Cardiac muscle cell (in vitro differentiated cells and primary cell): ENCODE measurements around the gene PYGB. TPM values are rescaled to one million over a fixed set of nuclear protein-coding genes. Genes with fewer than 3 reads are reported as not detected.
"Not testable (repeated sequence)": the region's sequence is repeated elsewhere in the genome, so short reads cannot be mapped to it uniquely, and the experiment has no call there.

ENCODE experiments used
- DNase-seq, 2 donors: peaks; one replicate each; pipeline versions ENCODE4 v3.0.0 to v3.0.0-alpha.2; 2010 to 2017; ENCODE audit warnings: low read depth in 1 of 2, low spot score in 1 of 2
- H3K27ac ChIP-seq: fragments of 200-600 bp; sonication (generic); 2 replicates; pipeline ENCODE4 v1.5.1; 2016
- H3K27me3 ChIP-seq: fragments of 200-600 bp; sonication (generic); 2 replicates; pipeline ENCODE4 v1.6.0; 2016; ENCODE audit warnings: control low read depth
- H3K36me3 ChIP-seq: fragments of 200-600 bp; sonication (generic); 2 replicates; pipeline ENCODE4 v1.5.1; 2016; ENCODE audit warnings: control low read depth
- H3K4me1 ChIP-seq: fragments of 200-600 bp; sonication (generic); 2 replicates; pipeline ENCODE4 v1.8.1; 2017; ENCODE audit warnings: low read depth, mild to moderate bottlenecking, mixed run types
- H3K4me3 ChIP-seq: fragments of 200-600 bp; sonication (generic); 2 replicates; pipeline ENCODE4 v1.5.1; 2016; ENCODE audit warnings: mild to moderate bottlenecking
- H3K9me3 ChIP-seq: fragments of 200-600 bp; sonication (generic); 2 replicates; pipeline ENCODE4 v1.5.1; 2017; ENCODE audit warnings: low read depth, mild to moderate bottlenecking, control low read depth
- polyA plus RNA-seq: library from polyadenylated mRNA; unstranded; fragments of >200 nt; fragmentation: Nextera tagmentation; extraction: Ambion mirVana; gene quantifications from 2 replicates; pipeline ENCODE4 v1.2.1, GENCODE V29; 2016
- total RNA-seq: library from RNA; depleted of rRNA; stranded (reverse); fragments of >200 nt; gene quantifications from 2 replicates; pipeline ENCODE4 v1.2.3, GENCODE V29; 2016
- TF ChIP-seq, protein P1 (sequence below): IDR thresholded peaks from 2 replicates; pipeline ENCODE4 v1.5.1; 2012; ENCODE audit warnings: low read depth, mild to moderate bottlenecking, low read length

PYGB gene
- total and polyA plus RNA-seq, 2 experiments from 2014 or later = 192 to 243 TPM

DNA sequence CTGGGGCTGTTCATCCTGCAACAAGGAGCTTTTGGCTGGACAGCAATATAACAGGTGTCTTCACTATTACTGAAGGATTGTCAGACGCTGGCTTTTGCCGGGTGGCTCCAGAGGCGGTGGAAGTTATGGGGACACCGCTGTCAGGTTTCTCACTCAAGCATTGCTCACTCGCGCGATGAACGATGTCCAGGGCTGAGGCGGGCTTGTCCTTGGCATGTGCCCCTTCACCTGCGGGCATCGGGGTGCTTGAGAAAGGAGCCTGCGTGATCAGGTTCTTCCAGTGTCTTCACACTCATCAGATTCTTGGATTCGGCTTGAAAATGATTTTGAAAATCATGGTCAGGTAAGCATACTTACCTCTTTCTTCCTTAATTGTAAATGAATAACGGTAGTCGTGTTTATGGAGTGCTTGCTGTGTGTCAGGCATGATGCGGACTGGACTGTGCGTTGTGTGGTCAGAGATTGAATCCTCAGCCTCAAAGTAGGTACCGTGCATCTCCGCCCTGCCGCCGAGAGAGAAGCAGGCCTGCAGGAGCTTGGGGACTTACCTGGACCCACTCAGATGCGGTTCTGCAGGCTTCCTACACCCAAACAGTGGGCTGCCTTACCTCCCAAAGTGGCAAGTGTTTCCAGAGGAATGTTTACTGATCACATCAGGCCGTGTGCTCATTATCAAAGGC is 18.3 kb upstream of the PYGB start:
- H3K27me3 ChIP-seq = no peaks in the 10 kb centered on the region
- no peaks in the 10 kb centered on the region for H3K36me3 ChIP-seq
- peaks cover 45% of the 10 kb centered on the region for H3K4me1 ChIP-seq
- DNase-seq = no peak
- no peak overlapping the region for H3K4me3 ChIP-seq
- TF ChIP-seq, protein P1, sequence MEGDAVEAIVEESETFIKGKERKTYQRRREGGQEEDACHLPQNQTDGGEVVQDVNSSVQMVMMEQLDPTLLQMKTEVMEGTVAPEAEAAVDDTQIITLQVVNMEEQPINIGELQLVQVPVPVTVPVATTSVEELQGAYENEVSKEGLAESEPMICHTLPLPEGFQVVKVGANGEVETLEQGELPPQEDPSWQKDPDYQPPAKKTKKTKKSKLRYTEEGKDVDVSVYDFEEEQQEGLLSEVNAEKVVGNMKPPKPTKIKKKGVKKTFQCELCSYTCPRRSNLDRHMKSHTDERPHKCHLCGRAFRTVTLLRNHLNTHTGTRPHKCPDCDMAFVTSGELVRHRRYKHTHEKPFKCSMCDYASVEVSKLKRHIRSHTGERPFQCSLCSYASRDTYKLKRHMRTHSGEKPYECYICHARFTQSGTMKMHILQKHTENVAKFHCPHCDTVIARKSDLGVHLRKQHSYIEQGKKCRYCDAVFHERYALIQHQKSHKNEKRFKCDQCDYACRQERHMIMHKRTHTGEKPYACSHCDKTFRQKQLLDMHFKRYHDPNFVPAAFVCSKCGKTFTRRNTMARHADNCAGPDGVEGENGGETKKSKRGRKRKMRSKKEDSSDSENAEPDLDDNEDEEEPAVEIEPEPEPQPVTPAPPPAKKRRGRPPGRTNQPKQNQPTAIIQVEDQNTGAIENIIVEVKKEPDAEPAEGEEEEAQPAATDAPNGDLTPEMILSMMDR = no peak
- H3K27ac ChIP-seq = peak overlapping the region; percentile 99
- H3K9me3 ChIP-seq = no peaks in the 10 kb centered on the region

DNA sequence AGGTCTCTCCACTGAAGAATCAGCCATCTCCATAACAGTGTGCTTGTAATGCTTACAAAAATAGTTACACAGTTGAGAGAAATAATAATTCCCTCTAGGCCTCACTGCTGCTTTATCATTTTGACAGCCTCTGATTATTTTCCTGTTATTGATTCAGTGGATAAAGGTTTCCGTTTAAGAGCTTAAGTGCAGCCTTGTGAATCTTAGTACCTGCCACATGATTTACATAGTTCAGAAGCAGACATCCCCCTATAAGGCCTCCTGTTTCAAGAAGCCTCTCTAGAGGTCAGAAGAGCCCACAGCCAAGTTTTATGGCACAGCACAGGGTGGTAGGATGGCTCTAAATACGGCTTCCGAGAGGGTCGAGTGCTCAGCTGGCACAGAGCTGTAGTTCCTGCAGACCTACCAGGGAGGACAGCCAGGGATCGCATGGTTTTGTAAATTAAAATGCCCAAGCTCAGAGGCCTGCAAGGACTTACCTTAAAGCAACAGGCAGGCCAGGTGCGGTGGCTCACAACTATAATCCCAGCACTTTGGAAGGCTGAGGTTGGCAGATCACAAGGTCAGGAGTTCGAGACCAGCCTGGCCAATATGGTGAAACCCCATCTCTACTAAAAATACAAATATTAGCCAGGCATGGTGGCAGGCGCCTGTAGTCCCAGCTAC is 17.6 kb upstream of the PYGB start:
- Histone ChIP-seq H3K9me3 (no peaks in the 10 kb centered on the region), H3K4me1 (peaks cover 46% of the 10 kb centered on the region), H3K4me3 (no peak overlapping the region), H3K27me3 (no peaks in the 10 kb centered on the region), H3K27ac (peak overlapping the region; percentile 99), H3K36me3 (no peaks in the 10 kb centered on the region)
- TF ChIP-seq, protein P1 = no peak
- DNase-seq = peak in 1 of 2 donors; percentile 54

DNA sequence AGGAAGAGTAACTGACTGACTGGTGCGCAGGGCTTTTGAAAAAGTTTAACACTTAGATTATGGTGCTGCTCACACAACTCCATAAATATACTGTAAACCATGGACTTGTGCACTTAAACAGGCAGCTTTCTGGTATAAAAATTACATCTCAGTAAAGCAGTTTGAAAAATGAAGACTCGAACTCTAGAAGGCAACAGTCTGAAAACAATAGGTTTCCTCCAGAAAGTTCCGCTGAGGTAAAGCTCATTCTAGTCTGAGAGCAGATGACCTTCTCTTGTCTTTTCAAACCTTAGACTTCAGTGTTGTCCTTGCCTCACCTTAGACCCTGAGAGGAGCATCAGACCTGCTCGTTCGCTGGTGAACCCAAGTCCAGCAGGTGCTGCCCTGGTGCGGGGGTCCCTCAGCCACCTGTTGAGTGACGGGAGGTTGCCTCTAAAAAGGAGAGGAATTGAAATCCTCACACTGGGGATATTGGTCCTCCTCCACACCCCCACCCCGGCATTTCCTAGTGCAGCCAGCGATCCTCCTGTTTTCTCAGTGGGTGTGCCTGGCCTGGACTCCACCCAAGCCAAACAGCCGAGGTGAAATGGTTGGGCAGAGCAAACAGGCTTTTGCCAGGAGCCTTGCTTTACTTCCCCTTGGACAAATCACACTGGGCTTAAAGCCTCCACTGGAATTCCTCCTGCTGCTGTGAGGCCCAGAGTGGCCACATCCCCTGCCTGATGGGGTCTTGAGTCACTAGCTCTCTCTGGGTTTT is 14.7 kb upstream of the PYGB start:
- Histone ChIP-seq H3K4me3 (no peak overlapping the region), H3K36me3 (no peaks in the 10 kb centered on the region), H3K27ac (no peak overlapping the region), H3K4me1 (peaks cover 30% of the 10 kb centered on the region), H3K9me3 (no peaks in the 10 kb centered on the region), H3K27me3 (no peaks in the 10 kb centered on the region)
- TF ChIP-seq, protein P1 = no peak
- DNase-seq = peak in 1 of 2 donors; percentile 73

DNA sequence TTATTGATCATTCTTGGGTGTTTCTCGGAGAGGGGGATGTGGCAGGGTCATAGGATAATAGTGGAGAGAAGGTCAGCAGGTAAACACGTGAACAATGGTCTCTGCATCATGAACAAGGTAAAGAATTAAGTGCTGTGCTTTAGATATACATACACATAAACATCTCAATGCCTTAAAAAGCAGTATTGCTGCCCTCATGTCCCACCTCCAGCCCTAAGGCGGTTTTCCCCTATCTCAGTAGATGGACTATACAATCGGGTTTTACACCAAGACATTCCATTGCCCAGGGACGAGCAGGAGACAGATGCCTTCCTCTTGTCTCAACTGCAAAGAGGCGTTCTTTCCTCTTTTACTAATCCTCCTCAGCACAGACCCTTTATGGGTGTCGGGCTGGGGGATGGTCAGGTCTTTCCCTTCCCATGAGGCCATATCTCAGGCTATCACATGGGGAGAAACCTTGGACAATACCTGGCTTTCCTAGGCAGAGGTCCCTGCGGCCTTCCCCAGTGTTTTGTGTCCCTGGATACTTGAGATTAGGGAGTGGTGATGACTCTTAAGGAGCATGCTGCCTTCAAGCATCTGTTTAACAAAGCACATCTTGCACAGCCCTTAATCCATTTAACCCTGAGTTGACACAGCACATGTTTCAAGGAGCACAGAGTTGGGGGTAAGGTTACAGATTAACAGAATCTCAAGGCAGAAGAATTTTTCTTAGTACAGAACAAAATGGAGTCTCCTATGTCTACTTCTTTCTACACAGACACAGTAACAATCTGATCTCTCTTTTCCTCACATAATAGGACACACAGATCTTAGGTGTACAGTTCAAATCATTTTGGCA is 13.7 kb upstream of the PYGB start:
- H3K9me3 ChIP-seq, H3K27ac ChIP-seq, H3K27me3 ChIP-seq, H3K4me3 ChIP-seq, H3K36me3 ChIP-seq, DNase-seq: not testable (repeated sequence)
- peaks cover 27% of the 10 kb centered on the region for H3K4me1 ChIP-seq

DNA sequence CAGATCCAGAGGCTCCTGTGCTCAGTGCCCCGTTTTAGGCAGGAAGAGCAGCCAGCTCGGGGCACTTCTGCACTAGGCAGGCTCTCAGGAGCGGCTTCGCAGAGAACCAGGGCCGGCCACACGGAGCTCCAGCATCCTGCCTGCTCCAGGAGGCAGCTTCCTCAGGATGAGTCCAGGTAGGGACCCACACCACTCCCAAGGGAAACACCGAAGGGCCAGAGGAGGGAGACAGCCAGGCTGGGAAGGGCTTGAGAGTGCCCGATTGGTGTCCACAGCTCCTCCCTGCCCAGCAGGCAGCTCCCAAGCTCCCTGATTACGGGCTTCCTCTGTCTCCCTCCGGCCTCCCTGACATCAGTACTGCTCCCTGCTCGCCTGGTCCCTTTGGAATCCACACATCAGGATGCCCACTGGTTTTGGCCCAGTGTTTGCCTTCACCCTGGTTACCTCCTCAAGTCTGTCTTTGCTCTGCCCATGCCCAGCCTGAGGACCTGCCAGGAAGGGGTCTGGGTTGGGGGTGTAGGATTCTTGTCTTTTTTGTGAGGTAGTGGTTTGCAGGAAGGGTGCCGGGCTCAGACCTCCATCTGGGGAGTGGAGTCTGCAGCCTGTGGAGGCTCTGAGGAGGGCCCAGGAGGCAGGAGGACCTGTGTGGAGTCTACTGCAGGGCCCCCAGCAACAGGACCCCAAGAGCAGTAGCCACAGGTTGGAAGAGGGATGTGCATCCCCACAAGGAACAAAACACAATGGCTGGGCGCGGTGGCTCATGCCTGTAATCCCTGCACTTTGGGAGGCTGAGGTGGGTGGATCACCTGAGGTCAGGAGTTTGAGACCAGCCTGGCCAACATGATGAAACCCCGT is 11.2 kb upstream of the PYGB start:
- TF ChIP-seq, protein P1 = no peak
- peaks cover 11% of the 10 kb centered on the region for H3K4me1 ChIP-seq
- no peaks in the 10 kb centered on the region for H3K27me3 ChIP-seq
- no peak overlapping the region for H3K27ac ChIP-seq
- no peak for DNase-seq
- no peak overlapping the region for H3K4me3 ChIP-seq
- H3K9me3 ChIP-seq = no peaks in the 10 kb centered on the region
- H3K36me3 ChIP-seq = no peaks in the 10 kb centered on the region
